HepG2 (cell line): ENCODE data around the gene ZNF581. TPM values are rescaled to one million over a fixed set of nuclear protein-coding genes. Genes with fewer than 3 reads are reported as not detected.

Experiments used
- ADNP ChIP-seq: sonication (generic); formaldehyde crosslinking; IDR thresholded peaks from 2 replicates; pipeline ENCODE4 v1.4.0; 2020; ENCODE audit warnings: missing genetic modification reagents
- CREM ChIP-seq, 2 experiments: sonication (generic) in 1 of 2; formaldehyde crosslinking in 1 of 2; IDR thresholded peaks; 2 replicates each; pipeline versions ENCODE4 v1.4.0 to v1.6.1; 2016 to 2020; ENCODE audit warnings: antibody characterized with exemption in 1 of 2, mild to moderate bottlenecking in 1 of 2, missing genetic modification reagents in 1 of 2
- EHMT2 ChIP-seq: fragments of 200-600 bp; sonication (generic); IDR thresholded peaks from 2 replicates; pipeline ENCODE4 v1.7.0; 2017; ENCODE audit warnings: antibody characterized with exemption, low read depth, low read length, borderline replicate concordance
- HDAC2 ChIP-seq: sonication (generic); formaldehyde crosslinking; IDR thresholded peaks from 2 replicates; pipeline ENCODE4 v1.4.0; 2020; ENCODE audit warnings: missing genetic modification reagents
- HNF4A ChIP-seq: sonication (generic); formaldehyde crosslinking; IDR thresholded peaks from 2 replicates; pipeline ENCODE4 v1.4.0; 2020; ENCODE audit warnings: missing genetic modification reagents
- HNRNPL ChIP-seq: fragments of 200-400 bp; formaldehyde crosslinking; IDR thresholded peaks from 2 replicates; pipeline ENCODE4 v1.6.1; 2017; ENCODE audit warnings: mild to moderate bottlenecking, low read depth, low read length
- HOXA3 ChIP-seq: sonication (generic); formaldehyde crosslinking; IDR thresholded peaks from 2 replicates; pipeline ENCODE4 v1.5.0; 2020; ENCODE audit warnings: missing genetic modification reagents
- MAZ ChIP-seq, 2 experiments: sonication (generic) in 1 of 2; formaldehyde crosslinking in 1 of 2; IDR thresholded peaks; 2 replicates each; pipeline versions ENCODE4 v1.5.0 to v1.6.1; 2012 to 2020; ENCODE audit warnings: low read depth in 2 of 2, mild to moderate bottlenecking in 2 of 2, borderline replicate concordance in 1 of 2, improper control_type of control experiment in 1 of 2, low read length in 1 of 2, missing genetic modification reagents in 1 of 2, moderate library complexity in 1 of 2
- MEIS1 ChIP-seq: sonication (generic); formaldehyde crosslinking; IDR thresholded peaks from 2 replicates; pipeline ENCODE4 v1.9.0; 2021; ENCODE audit warnings: mild to moderate bottlenecking, missing genetic modification reagents, moderate library complexity, borderline replicate concordance
- MIER2 ChIP-seq: IDR thresholded peaks from 2 replicates; pipeline ENCODE4 v1.6.1; 2016; ENCODE audit warnings: missing biosample characterization, missing genetic modification reagents
- PHF21A ChIP-seq: sonication (generic); formaldehyde crosslinking; IDR thresholded peaks from 2 replicates; pipeline ENCODE4 v1.5.0; 2020; ENCODE audit warnings: mild to moderate bottlenecking, missing genetic modification reagents
- RBAK ChIP-seq: sonication (generic); formaldehyde crosslinking; IDR thresholded peaks from 2 replicates; pipeline ENCODE4 v1.5.1; 2020; ENCODE audit warnings: mild to moderate bottlenecking, missing genetic modification reagents
- SMAD3 ChIP-seq: sonication (generic); formaldehyde crosslinking; IDR thresholded peaks from 2 replicates; pipeline ENCODE4 v1.4.0; 2020; ENCODE audit warnings: missing genetic modification reagents
- ZBTB44 ChIP-seq: sonication (generic); formaldehyde crosslinking; IDR thresholded peaks from 2 replicates; pipeline ENCODE4 v1.4.0; 2020; ENCODE audit warnings: missing genetic modification reagents
- ZBTB8A ChIP-seq: sonication (generic); formaldehyde crosslinking; IDR thresholded peaks from 2 replicates; pipeline ENCODE4 v1.4.0; 2020; ENCODE audit warnings: mild to moderate bottlenecking, low read depth, missing genetic modification reagents, borderline replicate concordance
- ZKSCAN1 ChIP-seq: fragments of 150-350 bp; IDR thresholded peaks from 2 replicates; pipeline ENCODE4 v1.6.1; 2014; ENCODE audit warnings: low read length
- ZNF121 ChIP-seq: sonication (generic); formaldehyde crosslinking; IDR thresholded peaks from 2 replicates; pipeline ENCODE4 v1.5.0; 2020; ENCODE audit warnings: mild to moderate bottlenecking, missing genetic modification reagents
- ZNF143 ChIP-seq: sonication (generic); formaldehyde crosslinking; IDR thresholded peaks from 2 replicates; pipeline ENCODE4 v1.4.0; 2020; ENCODE audit warnings: missing genetic modification reagents
- ZNF629 ChIP-seq: sonication (generic); formaldehyde crosslinking; conservative IDR thresholded peaks from 2 replicates; pipeline ENCODE4 v1.5.0; 2020; ENCODE audit warnings: missing genetic modification reagents
- ZNF782 ChIP-seq: sonication (generic); formaldehyde crosslinking; IDR thresholded peaks from 2 replicates; pipeline ENCODE4 v1.4.0; 2020; ENCODE audit warnings: missing genetic modification reagents, mild to moderate bottlenecking, borderline replicate concordance
- ZSCAN21 ChIP-seq: sonication (generic); formaldehyde crosslinking; IDR thresholded peaks from 2 replicates; pipeline ENCODE4 v1.8.0; 2022; ENCODE audit warnings: mild to moderate bottlenecking, missing genetic modification reagents, moderate library complexity, borderline replicate concordance
- ZSCAN5A ChIP-seq: sonication (generic); formaldehyde crosslinking; IDR thresholded peaks from 2 replicates; pipeline ENCODE4 v1.8.0; 2022; ENCODE audit warnings: mild to moderate bottlenecking, missing genetic modification reagents, borderline replicate concordance
- polyA plus RNA-seq, 8 experiments: library from polyadenylated mRNA; depleted of rRNA in 3 of 8; stranded (reverse) in 7 of 8; unstranded in 1 of 8; fragments of >200 nt; fragmentation: Illumina TruSeq in 4 of 8; extraction: Trizol in 4 of 8; gene quantifications; 2 replicates each; pipeline versions ENCODE4 v1.2.1 to v1.2.3, GENCODE V29; 2011 to 2016; ENCODE audit warnings: low read depth in 4 of 8, missing spikeins in 1 of 8, mixed read lengths in 1 of 8; ENCODE audit not compliant: insufficient read depth in 1 of 8
- total RNA-seq, 5 experiments: library from RNA; depleted of rRNA; stranded (reverse); fragments of >200 nt; fragmentation: Illumina TruSeq; extraction: Trizol; gene quantifications; 2 replicates each; pipeline ENCODE4 v1.2.3, GENCODE V29; 2016; ENCODE audit warnings: low read depth in 1 of 5
- TF ChIP-seq, protein P1 (sequence below): sonication (generic); formaldehyde crosslinking; IDR thresholded peaks from 2 replicates; pipeline ENCODE4 v1.5.0; 2020; ENCODE audit warnings: missing genetic modification reagents, mild to moderate bottlenecking, borderline replicate concordance
- TF ChIP-seq, protein P2 (sequence below): sonication (generic); formaldehyde crosslinking; IDR thresholded peaks from 2 replicates; pipeline ENCODE4 v1.4.0; 2020; ENCODE audit warnings: mild to moderate bottlenecking, low read depth, missing genetic modification reagents

ZNF581 gene
- total and polyA plus RNA-seq, 2 of the 13 experiments (the other 11 are each of a cell fraction or from before 2014, with no cell fraction given), result 19.6 to 49.5 TPM

DNA sequence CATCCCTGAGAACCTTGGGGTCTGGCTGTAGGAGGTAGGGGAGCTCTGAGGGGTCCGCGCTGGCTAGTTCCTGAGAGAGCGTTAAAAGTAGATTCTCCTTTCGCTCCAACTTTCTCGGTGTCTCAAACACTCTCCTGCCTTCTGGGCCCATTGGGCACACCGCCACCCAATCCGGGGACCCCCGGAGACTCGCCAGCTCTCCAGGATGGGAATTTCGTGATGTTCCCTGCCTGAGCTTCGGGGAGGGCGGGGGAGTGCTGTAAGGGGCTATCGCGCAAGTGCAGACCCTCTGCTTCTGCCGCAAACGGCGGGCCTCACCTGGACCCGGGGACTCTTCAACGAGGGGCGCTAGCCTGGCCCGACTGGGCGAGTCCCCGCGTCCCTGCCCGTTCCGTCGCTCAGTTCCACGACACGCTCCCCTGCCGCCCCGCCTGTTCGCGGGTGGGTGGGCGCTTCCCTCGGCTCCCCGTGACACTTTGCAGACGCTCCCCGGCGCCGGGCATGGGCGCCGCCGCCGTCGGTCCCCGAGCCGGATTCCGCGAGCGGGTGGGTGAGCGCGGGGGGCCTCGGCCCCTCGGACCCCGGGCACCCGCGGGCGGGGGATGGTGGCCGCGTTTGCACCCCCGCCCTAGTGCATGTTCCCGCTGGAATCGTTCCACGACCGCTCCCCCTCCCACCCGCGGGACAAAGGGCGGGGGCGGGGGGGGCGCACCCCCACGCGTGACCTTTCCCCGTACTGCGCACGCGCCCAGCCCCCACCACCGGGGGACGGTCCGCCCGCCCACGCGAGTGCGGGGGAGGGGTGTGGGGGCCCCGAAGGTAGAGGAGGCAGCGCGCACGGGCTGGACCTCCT lies 4.5 kb downstream of the ZNF581 start, which contains the start of gene CCDC106 (continued):
- TF ChIP-seq CREM (IDR thresholded peaks at IDR 0.05) (no peak), CREM (CRISPR knock-in tag; IDR thresholded peaks at IDR 0.05) (no peak), ZKSCAN1 (no peak), MAZ (IDR thresholded peaks at IDR 0.05; ENCODE audit: borderline replicate concordance, low read depth, low read length) (peak; percentile 47; the same call in 1 of the 2 replicates), MAZ (CRISPR knock-in tag; IDR thresholded peaks at IDR 0.05; ENCODE audit: low read depth) (peak; percentile 91), HOXA3 (CRISPR knock-in tag) (no peak), EHMT2 (no peak), ZSCAN21 (CRISPR knock-in tag) (no peak), ZBTB8A (no peak), PHF21A (CRISPR knock-in tag) (peak; percentile 41; the same call in 1 of the 2 replicates), MEIS1 (CRISPR knock-in tag) (no peak), MIER2 (no peak), ZBTB44 (CRISPR knock-in tag) (no peak), ZNF782 (no peak), RBAK (no peak), ZSCAN5A (no peak), HNRNPL (no peak), SMAD3 (no peak), ZNF629 (no peak), HNF4A (CRISPR knock-in tag) (no peak), ZNF121 (CRISPR knock-in tag) (no peak), ZNF143 (CRISPR knock-in tag) (no peak), ADNP (CRISPR knock-in tag) (no peak), HDAC2 (CRISPR knock-in tag) (peak; percentile 21; the same call in 1 of the 2 replicates)
- TF ChIP-seq, protein P1, sequence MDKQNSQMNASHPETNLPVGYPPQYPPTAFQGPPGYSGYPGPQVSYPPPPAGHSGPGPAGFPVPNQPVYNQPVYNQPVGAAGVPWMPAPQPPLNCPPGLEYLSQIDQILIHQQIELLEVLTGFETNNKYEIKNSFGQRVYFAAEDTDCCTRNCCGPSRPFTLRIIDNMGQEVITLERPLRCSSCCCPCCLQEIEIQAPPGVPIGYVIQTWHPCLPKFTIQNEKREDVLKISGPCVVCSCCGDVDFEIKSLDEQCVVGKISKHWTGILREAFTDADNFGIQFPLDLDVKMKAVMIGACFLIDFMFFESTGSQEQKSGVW (CRISPR knock-in tag), result no peak
- TF ChIP-seq, protein P2, sequence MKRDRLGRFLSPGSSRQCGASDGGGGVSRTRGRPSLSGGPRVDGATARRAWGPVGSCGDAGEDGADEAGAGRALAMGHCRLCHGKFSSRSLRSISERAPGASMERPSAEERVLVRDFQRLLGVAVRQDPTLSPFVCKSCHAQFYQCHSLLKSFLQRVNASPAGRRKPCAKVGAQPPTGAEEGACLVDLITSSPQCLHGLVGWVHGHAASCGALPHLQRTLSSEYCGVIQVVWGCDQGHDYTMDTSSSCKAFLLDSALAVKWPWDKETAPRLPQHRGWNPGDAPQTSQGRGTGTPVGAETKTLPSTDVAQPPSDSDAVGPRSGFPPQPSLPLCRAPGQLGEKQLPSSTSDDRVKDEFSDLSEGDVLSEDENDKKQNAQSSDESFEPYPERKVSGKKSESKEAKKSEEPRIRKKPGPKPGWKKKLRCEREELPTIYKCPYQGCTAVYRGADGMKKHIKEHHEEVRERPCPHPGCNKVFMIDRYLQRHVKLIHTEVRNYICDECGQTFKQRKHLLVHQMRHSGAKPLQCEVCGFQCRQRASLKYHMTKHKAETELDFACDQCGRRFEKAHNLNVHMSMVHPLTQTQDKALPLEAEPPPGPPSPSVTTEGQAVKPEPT (CRISPR knock-in tag), result no peak
